IPS-20b (cell line): Measurements from ENCODE around the gene CERT1.
"Not testable (repeated sequence)": the region's sequence is repeated elsewhere in the genome, so short reads cannot be mapped to it uniquely, and the experiment has no call there.

ENCODE experiments used
- H3K27ac ChIP-seq: one replicate; pipeline ENCODE4 v1.5.1; 2013; ENCODE audit warnings: low read length
- H3K27me3 ChIP-seq: 2 replicates; pipeline ENCODE4 v1.6.1; 2013; ENCODE audit warnings: mild to moderate bottlenecking, low read length, inconsistent platforms; ENCODE audit not compliant: insufficient read depth
- H3K36me3 ChIP-seq: 2 replicates; pipeline ENCODE4 v1.6.1; 2013; ENCODE audit warnings: low read depth, mild to moderate bottlenecking, inconsistent platforms, low read length, moderate library complexity; ENCODE audit not compliant: insufficient read depth
- H3K4me1 ChIP-seq: 2 replicates; pipeline ENCODE4 v1.6.1; 2013; ENCODE audit warnings: mild to moderate bottlenecking, control low read depth, inconsistent platforms, low read length, moderate library complexity; ENCODE audit not compliant: insufficient read depth
- H3K4me3 ChIP-seq: 2 replicates; pipeline ENCODE4 v1.5.1; 2013; ENCODE audit warnings: mild to moderate bottlenecking, low read length, inconsistent platforms
- H3K9ac ChIP-seq: 2 replicates; pipeline ENCODE4 v1.6.1; 2013; ENCODE audit warnings: low read depth, mild to moderate bottlenecking, inconsistent platforms, low read length, moderate library complexity
- H3K9me3 ChIP-seq: 2 replicates; pipeline ENCODE4 v1.6.1; 2013; ENCODE audit warnings: mild to moderate bottlenecking, low read depth, low read length, inconsistent platforms; ENCODE audit not compliant: insufficient read depth

Gene CERT1

GRCh38 chr5:75505112-75505511 is 6.3 kb downstream of the CERT1 start:
- H3K4me1 ChIP-seq, H3K27me3 ChIP-seq, H3K9ac ChIP-seq, H3K27ac ChIP-seq, H3K36me3 ChIP-seq, H3K4me3 ChIP-seq, H3K9me3 ChIP-seq: not testable (repeated sequence)

GRCh38 chr5:75498875-75499274 is 12.6 kb downstream of the CERT1 start:
- not testable (repeated sequence) for H3K4me3 ChIP-seq, H3K4me1 ChIP-seq, H3K9ac ChIP-seq, H3K36me3 ChIP-seq, H3K9me3 ChIP-seq, H3K27ac ChIP-seq, H3K27me3 ChIP-seq

- no peaks in the 10 kb centered on the region for H3K4me1 ChIP-seq
- peaks cover 4% of the 10 kb centered on the region for H3K36me3 ChIP-seq
- no peak overlapping the region for H3K4me3 ChIP-seq
- no peak overlapping the region for H3K9ac ChIP-seq
- H3K27ac ChIP-seq = no peak overlapping the region
- H3K9me3 ChIP-seq = no peaks in the 10 kb centered on the region
- H3K27me3 ChIP-seq = no peaks in the 10 kb centered on the region
Measured at GRCh38 chr5:75498208-75498777, 13.1 kb downstream of the CERT1 start.

GRCh38 chr5:75496026-75496425 is 15.4 kb downstream of the CERT1 start:
- no peaks in the 10 kb centered on the region for H3K9me3 ChIP-seq
- peaks cover 14% of the 10 kb centered on the region for H3K36me3 ChIP-seq
- no peak overlapping the region for H3K9ac ChIP-seq
- no peak overlapping the region for H3K27ac ChIP-seq
- H3K27me3 ChIP-seq = no peaks in the 10 kb centered on the region
- no peaks in the 10 kb centered on the region for H3K4me1 ChIP-seq
- no peak overlapping the region for H3K4me3 ChIP-seq

- Histone ChIP-seq H3K4me1 (no peaks in the 10 kb centered on the region), H3K4me3 (no peak overlapping the region), H3K9me3 (no peaks in the 10 kb centered on the region; the same call in 1 of the 2 replicates), H3K9ac (no peak overlapping the region), H3K36me3 (peaks cover 13% of the 10 kb centered on the region), H3K27me3 (no peaks in the 10 kb centered on the region), H3K27ac (no peak overlapping the region)
Measured at GRCh38 chr5:75491621-75492020, 19.8 kb downstream of the CERT1 start.

- H3K27ac ChIP-seq, H3K4me1 ChIP-seq, H3K9me3 ChIP-seq, H3K27me3 ChIP-seq, H3K4me3 ChIP-seq, H3K9ac ChIP-seq: not testable (repeated sequence)
- peaks cover 13% of the 10 kb centered on the region for H3K36me3 ChIP-seq
Measured at GRCh38 chr5:75489847-75490246, 21.6 kb downstream of the CERT1 start.

GRCh38 chr5:75484605-75485004 is 26.8 kb downstream of the CERT1 start:
- no peak overlapping the region for H3K4me3 ChIP-seq
- H3K9me3 ChIP-seq = no peaks in the 10 kb centered on the region; the same call in 1 of the 2 replicates
- no peaks in the 10 kb centered on the region for H3K27me3 ChIP-seq
- H3K9ac ChIP-seq = no peak overlapping the region
- peaks cover 3% of the 10 kb centered on the region; the same call in 1 of the 2 replicates for H3K4me1 ChIP-seq
- no peaks in the 10 kb centered on the region for H3K36me3 ChIP-seq
- no peak overlapping the region for H3K27ac ChIP-seq

- Histone ChIP-seq H3K9ac (no peak overlapping the region), H3K4me1 (peaks cover 3% of the 10 kb centered on the region; the same call in 1 of the 2 replicates), H3K27me3 (no peaks in the 10 kb centered on the region), H3K27ac (no peak overlapping the region), H3K9me3 (no peaks in the 10 kb centered on the region; the same call in 1 of the 2 replicates), H3K36me3 (no peaks in the 10 kb centered on the region), H3K4me3 (no peak overlapping the region)
Measured at GRCh38 chr5:75482482-75482881, 28.9 kb downstream of the CERT1 start.

GRCh38 chr5:75481024-75481423 is 30.4 kb downstream of the CERT1 start:
- Histone ChIP-seq H3K9me3 (no peaks in the 10 kb centered on the region), H3K27ac (no peak overlapping the region), H3K27me3 (no peaks in the 10 kb centered on the region), H3K9ac (no peak overlapping the region), H3K4me3 (no peak overlapping the region), H3K4me1 (peaks cover 16% of the 10 kb centered on the region), H3K36me3 (no peaks in the 10 kb centered on the region)

GRCh38 chr5:75475364-75475763 is 36.1 kb downstream of the CERT1 start:
- H3K27me3 ChIP-seq = no peaks in the 10 kb centered on the region
- H3K9ac ChIP-seq = peak overlapping the region; percentile 18; the same call in 1 of the 2 replicates
- no peaks in the 10 kb centered on the region for H3K9me3 ChIP-seq
- peak overlapping the region; percentile 39; the same call in 1 of the 2 replicates for H3K4me3 ChIP-seq
- peak overlapping the region; percentile 41 for H3K27ac ChIP-seq
- no peaks in the 10 kb centered on the region for H3K36me3 ChIP-seq
- H3K4me1 ChIP-seq = peaks cover 32% of the 10 kb centered on the region

- H3K4me1 ChIP-seq = peaks cover 32% of the 10 kb centered on the region
- H3K9me3 ChIP-seq = no peaks in the 10 kb centered on the region
- no peak overlapping the region for H3K9ac ChIP-seq
- no peaks in the 10 kb centered on the region for H3K27me3 ChIP-seq
- H3K27ac ChIP-seq = no peak overlapping the region
- no peak overlapping the region for H3K4me3 ChIP-seq
- no peaks in the 10 kb centered on the region for H3K36me3 ChIP-seq
Measured at GRCh38 chr5:75473463-75473862, 38.0 kb downstream of the CERT1 start.

GRCh38 chr5:75472973-75473372 is 38.5 kb downstream of the CERT1 start:
- H3K9ac ChIP-seq = no peak overlapping the region
- no peaks in the 10 kb centered on the region for H3K36me3 ChIP-seq
- H3K27me3 ChIP-seq = no peaks in the 10 kb centered on the region

More at GRCh38 chr5:75472973-75473372, 38.5 kb downstream of the CERT1 start:
- no peak overlapping the region for H3K4me3 ChIP-seq
- no peak overlapping the region for H3K27ac ChIP-seq
- no peaks in the 10 kb centered on the region for H3K9me3 ChIP-seq
- H3K4me1 ChIP-seq = peaks cover 36% of the 10 kb centered on the region
